HG03571 (cell line): ENCODE data around the gene KDSR.
"Not testable (repeated sequence)": the region's sequence is repeated elsewhere in the genome, so short reads cannot be mapped to it uniquely, and the experiment has no call there.

Experiments used
- ATAC-seq: cut with Tn5 transposase; IDR thresholded peaks from one replicate; pipeline ENCODE4 v1.9.1; 2021; ENCODE audit not compliant: unreplicated experiment

Gene KDSR

DNA sequence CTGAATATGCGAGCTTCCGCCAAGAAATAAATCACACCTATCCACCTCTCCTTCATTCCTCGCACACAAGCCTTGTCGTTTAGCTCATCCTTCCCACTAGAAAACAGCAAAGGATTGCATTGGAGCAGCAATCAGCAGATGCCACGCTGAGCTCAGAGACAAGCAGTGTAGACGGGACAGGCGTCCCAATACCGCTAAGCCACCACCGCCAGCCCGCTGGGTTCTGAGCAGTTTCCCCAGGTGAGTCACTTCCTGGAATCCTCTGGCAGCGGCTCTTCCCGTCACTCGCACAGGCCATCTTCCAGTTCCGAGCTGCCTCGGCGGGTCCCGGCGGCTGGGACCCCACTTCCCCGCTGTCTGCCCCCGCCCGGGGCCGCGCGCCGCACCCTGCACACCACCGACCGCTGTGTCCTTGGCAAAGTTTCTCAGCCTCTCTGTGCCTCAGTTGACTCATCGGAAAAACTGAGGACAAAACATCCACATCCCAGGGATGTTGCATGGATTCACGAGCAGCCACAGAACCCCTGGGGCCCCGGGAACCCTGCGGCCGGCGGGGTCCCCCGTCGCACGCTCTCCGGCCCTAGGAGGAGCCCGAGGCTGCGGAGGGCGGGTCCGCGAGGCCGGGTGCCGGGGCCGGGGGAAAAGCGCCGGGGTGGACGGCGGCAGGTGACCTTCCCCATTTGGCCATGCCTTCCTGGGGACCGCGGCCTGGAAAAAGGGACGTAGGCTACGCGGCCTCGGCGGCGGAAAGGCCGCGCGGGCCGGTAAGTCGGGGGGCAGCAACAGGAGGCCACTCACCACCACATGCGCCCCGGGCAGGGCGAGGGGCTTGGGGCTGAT is 573 bp downstream of the KDSR start:
- ATAC-seq, result peak; percentile 24

DNA sequence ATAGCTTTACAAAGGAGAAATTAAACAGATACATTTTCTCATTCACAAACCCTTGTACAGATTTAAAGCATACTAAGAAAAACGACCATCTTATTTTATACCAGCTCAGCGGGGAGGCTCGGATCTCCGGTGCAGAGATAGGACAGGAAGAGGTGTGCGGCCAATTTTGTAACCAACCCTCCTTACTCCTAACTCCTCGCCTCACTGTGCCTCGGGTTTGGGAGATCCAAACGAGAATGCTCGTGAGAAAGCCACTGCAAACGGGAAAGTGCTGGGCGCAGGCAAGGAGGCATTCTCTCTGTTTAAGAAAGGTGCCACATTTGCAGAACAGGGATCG is 1.2 kb downstream of the KDSR start:
- no peak for ATAC-seq

DNA sequence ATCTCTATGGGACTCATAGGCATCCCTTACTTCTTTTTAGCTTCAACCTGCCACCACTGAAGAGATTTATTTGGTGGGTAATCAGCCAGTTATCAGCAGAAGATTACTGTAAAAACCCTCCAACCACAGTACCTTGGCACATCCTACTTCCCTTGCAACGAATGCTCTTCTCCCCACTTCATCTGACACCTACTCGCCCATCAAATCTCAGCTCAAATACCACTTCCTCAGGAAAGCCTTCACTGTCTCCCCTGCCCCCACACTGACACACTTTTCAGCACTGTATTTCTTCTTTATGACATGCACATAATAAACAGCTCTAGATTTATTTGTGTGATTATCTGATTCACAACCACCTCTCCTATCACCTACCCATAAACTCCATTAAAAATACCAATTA is 3.1 kb downstream of the KDSR start:
- ATAC-seq, result no peak

DNA sequence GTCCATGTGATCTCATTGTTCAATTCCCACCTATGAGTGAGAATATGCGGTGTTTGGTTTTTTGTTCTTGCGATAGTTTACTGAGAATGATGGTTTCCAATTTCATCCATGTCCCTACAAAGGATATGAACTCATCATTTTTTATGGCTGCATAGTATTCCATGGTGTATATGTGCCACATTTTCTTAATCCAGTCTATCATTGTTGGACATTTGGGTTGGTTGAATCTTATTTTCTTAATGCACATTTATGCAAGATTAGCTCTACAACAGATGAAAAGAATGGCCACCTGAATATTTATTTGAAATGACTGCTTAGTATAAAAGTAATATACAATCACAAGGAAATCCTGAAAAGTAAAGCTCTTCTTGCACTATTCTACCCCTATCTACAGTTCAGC is 3.6 kb downstream of the KDSR start:
- ATAC-seq, result not testable (repeated sequence)

DNA sequence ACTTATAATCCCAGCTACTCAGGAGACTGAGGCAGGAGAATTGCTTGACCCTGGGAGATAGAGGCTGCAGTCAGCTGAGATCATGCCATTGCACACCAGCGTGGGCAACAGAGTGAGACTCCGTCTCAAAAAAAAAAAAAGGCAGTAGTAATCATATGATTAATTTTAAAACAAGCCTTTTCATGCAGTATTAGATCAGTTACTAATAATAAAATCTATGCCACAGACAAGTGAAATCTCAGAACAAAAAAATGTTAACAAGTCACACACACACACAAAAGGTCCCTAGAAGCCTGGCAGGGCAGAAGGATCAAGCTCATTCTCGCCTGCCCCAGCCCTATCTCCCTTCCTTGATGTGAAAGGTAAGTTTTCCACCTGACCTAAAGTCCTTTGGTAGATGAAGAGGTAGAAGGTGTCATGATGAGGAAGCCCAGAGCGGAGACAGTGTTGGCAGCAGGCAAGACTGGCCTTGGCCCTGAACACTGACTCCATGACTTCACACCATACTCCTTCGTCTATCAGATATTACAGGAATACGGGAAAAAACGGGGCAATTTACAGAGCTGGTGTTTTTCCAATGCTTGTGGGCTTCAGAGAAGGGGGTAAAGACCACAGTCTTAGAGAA is 10.6 kb downstream of the KDSR start:
- ATAC-seq, result no peak

DNA sequence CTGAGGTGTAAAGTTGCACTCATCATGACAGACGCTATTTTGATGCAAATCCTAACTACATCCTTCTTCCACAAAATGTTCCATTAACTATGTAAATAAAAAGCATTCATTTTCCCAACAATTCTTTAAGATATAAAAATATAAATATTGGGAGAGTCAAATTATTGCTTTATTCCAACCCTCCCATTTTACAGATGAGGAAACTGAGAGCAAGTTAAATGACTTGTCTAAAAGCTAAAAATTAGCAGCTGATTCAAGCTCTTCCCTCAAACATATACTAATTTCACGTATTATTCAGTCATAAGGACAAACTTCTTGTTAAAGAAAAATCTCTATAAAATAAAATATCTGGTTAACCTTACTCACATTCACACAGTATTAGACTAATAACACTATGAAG is 16.8 kb downstream of the KDSR start:
- ATAC-seq, result no peak

DNA sequence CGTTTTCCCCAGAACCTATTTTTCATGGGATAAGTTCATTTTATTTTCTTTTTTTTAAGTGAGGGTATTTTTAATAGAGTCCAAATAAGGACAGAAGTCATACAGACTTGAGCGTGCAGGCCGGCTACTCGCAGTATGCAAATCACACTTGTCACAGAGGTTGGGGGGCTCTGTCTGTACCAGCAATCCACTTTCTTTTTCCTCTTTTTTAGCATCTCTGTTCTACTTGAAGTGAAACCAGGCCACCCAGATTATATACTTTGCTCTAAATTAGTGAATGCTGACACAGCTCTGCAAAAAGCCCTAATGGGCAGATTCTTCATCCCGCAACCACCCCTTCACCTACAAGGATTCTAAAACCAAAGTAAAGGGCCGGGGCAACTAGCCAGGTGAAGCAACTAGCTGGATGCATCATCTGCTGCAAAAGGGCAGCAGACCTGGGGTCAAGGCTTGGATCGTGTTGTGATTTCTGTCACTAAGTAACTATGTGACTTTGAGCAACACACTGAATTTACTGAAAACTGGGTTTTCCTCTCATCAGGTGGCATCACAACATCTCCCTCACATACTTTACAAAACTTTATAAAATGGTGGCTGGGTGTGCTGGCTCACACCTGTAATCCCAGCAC is 18.4 kb downstream of the KDSR start:
- no peak for ATAC-seq

DNA sequence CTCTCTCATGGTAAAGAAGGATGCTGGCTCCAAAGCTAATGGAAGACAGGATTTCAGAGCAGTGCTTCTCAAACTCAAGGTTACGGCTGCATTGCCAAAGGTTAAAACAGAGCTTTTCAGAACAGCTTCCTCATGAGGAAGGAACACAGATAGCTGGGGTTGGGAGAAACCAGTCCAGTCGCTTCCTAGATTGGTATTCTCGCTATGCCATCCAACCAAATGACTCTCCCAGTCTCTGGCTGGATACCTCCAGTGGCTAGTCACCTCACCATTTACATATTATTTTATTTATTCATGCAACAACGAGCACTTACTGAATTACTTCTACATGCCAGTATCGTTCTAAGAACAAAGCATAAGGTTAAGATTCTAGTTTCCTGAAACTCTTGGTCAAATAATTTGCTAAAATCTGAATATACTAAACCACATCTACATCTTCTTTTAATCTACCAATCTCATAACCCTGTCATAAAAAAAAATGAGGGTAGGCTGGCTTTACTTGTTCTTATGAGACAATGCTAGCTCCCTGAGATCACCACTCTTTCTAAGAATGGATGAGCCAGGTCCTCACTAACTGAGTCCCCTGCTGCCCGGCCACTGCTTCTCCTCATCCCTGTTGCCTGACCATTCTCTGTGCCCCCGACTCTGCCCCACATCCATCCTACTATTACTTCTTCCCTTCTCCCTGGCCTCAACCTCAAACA is 20.4 kb downstream of the KDSR start:
- ATAC-seq, result no peak

DNA sequence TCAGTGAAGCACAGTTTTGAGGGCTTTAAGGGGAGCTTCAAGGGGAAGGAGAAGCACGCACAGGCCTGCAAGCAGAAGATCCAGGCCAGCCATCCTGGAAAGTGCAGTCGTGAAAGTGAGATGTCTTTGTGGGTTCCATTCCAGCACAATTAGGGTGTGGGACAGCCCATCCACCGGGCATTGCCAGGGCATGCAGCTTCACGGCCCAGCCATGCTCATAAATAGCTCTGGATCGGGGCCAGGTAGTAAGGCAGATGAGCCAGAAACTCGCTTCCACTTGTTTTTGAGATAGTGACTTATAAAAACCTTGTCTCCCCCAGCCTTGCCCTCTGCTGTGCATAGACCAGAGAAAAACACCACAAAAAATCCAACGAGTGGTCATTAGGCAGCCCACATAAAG is 21.0 kb downstream of the KDSR start:
- no peak for ATAC-seq

DNA sequence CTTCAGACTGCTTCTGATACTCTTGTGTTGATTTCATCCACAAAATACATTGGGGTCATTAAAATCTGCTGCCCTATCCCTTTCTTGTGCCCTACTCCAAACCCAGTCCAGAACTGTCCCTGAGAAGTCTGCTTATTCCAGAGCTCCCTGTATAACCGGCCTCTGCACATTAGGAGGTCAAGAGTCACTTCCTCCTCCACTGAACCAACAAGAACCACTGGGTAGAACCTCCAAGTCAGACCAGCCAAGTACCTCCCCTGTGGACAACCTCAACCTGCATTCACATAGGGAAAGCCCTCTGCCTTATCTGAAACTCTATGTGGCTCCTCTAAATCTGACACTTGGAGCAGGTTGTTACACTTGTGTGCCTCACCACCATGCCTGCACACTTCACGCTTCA is 22.1 kb downstream of the KDSR start:
- ATAC-seq, result no peak

DNA sequence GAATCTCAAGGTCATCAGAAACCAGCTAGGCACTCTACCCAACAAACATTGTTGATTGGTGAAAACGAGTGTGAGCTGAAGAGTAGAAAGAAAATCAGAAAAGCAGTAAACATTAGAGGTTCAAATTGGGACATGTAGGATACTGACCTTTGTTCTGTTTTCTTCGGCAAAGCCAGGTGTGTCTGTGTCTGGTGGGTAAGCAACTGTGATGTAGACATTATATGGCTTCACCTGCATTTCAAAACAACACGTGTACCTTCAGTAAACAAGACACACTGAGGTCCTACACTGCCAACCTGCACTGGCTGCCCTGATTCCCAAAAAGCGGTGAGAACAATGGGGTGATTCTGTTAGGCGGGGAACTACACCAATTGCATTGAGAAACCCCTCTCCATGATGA is 22.7 kb downstream of the KDSR start:
- no peak for ATAC-seq

DNA sequence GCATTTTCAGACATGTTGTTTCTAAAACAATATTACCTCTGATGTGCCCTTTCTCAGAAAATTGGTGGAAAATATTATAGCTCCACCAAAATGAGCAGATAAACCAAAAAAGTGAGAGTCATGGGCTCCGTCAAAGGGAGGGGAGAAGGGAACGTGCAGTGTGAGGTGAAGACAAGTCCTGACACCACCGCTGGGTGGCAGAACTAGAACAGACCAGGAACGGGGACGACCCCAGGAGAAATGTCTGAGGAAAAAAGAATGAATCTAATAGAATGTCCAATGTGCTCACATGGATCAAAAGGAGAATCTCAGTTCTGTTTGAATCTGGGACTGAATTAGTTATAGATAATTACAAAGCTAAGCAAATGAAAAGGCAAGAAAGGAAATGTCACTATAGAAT is 24.8 kb downstream of the KDSR start:
- peak; percentile 71 for ATAC-seq

DNA sequence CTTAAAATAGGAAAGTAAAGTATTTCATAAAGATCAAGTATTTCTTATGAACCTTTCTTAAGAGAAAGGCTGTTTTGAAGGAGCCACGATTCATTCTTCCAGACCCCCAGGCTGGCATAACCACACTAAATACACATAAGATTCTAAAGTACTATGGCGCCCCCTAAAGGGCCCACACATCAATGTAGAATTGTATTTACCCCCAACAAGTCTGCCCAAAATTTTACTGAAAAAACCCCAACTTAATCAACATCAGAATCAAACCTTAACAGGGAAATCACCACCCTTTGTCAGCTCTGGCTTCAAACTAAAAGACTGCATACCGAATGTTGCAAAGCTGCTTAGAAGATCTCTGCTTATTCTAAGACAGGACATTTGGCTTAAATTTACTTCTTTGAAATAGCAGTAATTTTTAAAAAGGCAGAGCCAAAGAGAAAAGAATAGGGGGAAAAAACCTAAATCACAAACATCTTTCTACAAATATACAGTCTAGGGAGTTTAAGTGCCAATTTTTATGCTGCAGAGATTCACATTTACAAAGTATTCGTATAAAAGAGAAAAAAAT is 27.0 kb downstream of the KDSR start:
- no peak for ATAC-seq

DNA sequence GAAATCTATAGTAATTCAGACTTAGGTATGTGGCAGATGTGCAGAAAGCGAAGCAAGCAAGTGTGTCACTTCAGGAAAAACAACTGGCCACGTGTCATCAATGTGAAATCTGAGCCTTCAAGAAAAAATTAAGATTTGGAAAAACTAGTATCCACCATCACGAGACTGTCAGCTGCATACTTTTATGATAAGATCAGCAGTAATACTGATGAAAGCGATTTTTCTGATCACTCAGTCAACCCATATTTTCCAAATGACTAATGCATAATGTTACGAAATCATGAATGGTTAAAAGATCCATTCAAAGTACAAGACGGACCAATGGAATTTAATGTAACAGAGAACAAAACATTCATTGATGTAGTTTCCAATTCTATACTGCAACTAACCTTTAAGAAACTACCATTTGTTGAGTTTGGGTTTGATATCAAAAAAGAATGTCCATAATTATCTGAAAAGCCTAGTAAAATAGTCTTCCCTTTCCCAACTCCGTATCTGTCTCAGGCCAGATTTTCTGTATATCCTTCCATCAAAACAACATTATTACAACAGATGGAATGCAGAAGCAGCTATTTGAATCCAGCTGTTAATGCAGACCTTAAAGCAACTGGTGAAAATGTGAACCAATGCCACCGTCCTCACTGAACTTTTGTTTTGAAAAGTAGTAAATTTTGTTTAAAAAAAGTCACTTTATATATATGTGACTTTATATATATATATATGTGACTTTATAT is 30.5 kb downstream of the KDSR start:
- no peak for ATAC-seq

DNA sequence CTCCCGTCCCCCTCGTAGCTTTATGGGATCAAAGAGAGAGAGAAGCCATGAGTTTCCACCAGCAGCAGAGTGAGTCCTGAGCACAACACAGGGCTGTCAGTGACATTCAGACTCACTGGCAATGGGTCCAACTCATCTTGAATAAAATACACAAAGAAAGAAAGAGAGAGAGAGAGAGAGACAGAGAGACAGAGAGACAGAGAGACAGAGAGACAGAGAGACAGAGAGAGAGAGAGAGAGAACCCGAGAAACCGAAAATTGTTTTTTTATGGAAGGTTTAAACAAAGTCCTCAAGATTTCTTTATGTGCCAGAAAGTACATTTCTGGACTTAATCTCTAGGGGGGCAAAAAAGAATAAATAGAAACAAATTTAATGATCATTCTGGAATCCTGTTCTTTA is 35.9 kb downstream of the KDSR start:
- no peak for ATAC-seq

DNA sequence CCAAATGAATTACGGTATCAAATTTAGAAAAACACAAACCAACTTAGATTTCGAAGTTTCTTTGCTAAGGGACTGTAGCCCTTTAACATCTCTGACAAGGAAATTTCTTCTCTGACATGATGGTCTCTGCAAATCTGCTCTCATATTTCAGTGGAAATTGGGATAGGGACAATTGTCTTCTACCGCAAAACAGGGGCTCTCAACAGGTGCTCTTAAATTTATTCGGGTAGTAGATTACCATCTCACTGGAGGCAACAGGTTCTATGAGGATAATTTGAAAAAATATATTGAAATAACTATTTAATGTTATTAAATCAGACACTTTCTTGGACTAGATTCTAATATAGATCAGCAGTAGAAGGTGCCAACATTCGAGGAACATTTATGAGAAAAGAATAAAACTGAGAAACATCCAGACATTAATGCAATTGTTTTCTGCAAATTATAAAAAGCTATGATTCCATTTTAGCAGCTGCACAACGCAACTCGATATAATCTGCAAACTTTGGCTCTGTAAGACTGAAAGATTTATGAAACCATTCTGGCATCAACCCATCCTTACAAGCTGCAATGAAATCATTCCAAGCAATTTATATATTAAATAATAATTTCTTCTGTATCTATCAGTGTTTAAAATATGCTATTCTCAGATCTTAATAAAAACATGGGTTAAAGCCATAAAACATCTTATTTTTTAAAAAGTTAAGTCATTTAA is 37.4 kb downstream of the KDSR start:
- no peak for ATAC-seq

DNA sequence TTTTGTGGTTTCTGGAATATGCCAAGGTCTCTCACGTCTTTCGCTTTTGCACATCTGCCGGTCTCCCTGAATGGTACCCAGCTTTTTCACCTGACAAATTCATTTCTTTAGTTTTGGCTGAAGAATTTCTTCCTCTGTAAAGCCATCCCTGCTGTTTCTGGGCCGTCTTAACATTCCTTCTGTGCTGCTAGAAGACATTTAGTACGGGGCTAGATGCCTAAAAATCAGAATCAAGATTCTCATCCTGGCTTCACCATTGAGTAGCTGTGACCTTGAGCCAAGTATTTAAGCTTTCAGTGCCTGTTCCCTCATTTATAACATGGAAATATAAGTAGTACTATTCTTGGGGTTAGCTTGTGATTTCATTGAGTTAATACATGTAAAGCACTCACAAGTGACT is 41.0 kb downstream of the KDSR start:
- no peak for ATAC-seq

DNA sequence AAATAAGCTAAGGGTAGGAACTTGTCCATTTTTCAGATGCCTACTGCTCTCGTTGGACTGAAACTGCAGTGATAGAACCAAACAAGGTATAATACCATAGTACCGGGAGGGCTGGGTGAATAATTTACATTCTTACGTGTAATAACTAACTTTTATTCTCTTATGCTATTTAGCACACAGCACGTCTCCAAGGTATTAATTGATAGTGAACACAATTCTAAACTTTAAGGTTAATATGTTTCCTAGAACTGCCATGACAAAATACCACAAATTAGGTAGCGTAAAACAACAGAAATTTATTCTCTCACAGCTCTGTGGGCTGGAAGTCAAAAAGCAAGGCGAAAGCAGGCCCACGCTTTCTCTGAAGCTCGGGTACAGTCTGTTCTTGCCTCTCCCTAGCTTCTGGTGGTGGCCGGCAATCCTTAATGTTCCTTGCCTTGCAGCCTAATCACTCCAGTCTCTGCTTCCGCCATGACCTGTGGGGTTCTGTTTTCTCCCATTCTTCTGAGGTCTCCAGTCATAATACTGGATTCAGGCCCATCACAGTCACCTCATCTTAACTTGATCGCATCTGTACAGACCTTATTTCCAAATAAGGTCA is 41.8 kb downstream of the KDSR start:
- ATAC-seq, result no peak

DNA sequence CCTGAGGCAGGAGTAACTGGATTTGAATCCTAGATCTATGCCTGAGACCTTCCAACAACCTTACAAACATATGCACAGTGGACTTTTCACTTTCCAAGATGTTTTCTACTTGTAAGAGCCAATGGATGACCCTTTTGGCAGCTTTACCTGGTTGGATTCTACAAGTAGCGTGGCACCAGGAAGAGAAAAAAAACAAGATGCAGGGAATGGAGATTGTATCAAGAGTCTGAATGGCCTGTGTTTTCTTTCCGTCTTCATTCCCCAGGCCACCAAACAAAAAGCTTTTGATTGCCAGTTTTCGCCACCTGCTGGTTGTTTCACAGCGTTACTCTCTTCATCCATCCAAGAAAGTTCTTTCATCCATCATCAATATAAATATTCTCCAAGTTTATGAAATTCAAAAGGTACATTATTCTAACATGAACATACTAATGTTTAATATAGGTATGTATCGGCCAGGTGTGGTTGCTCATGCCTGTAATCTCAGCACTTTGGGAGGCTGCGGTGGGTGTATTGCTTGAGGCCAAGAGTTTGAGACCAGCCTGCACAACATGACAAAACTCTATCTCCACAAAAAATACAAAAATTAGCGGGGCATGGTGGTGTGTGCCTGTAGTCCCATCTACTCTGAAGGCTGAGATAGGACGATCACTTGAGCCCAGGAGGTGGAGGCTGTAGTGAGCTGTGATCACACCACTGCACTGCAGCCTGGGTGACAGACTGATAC is 43.9 kb downstream of the KDSR start:
- no peak for ATAC-seq
